HCT116 (cell line): ENCODE measurements around the gene RNF217. TPM values are rescaled to one million over a fixed set of nuclear protein-coding genes. Genes with fewer than 3 reads are reported as not detected.

ENCODE experiments used
- ATAC-seq: fragments of 200-7000 bp; cut with Tn5 transposase; 2 replicates; pipeline ENCODE4 v1.9.1; 2020; ENCODE audit warnings: mild to moderate bottlenecking, moderate library complexity
- BruUV-seq: library from RNA; stranded (reverse); fragments of 400-500 nt; replicated peaks from 2 replicates; lab custom pipeline; 2021; lab: Mats Ljungman, UMichigan
- CTCF ChIA-PET: fragments of 300-600 bp; sonication (Branson Sonifier 250); formaldehyde crosslinking; loops from one replicate; lab custom pipeline; 2021; ENCODE audit warnings: antibody characterized with exemption; lab: Charles Lee
- POLR2A ChIA-PET: fragments of 300-600, 350-600 bp; sonication (Branson Sonifier 250); formaldehyde crosslinking; loops from one replicate; lab custom pipeline; 2021; ENCODE audit warnings: antibody characterized with exemption; lab: Charles Lee
- RAD21 ChIA-PET, 2 experiments: fragments of 300-600 bp; sonication (Branson Sonifier 250); formaldehyde crosslinking; loops; one replicate each; lab custom pipeline; 2023; ENCODE audit warnings: low total read pairs in 2 of 2; ENCODE audit not compliant: uncharacterized antibody in 2 of 2, unreplicated experiment in 2 of 2, low non-redundant PET in 1 of 2; lab: Charles Lee
- DNase-seq: peaks from one replicate; pipeline ENCODE4 v3.0.0-alpha.2; 2010; ENCODE audit warnings: low read depth, low spot score
- H2AFZ ChIP-seq: fragments of 200-600 bp; shearing (Covaris generic), sonication (generic); 2 replicates; pipeline ENCODE4 v1.6.1; 2017; ENCODE audit warnings: low read depth, mixed run types, mixed read lengths, antibody characterized with exemption, low read length; ENCODE audit not compliant: poor library complexity, severe bottlenecking
- H3K27ac ChIP-seq: 2 replicates; pipeline ENCODE4 v1.5.1; 2012; ENCODE audit warnings: low read depth, low read length
- H3K27me3 ChIP-seq: fragments of 200-600 bp; sonication (generic); 2 replicates; pipeline ENCODE4 v1.6.1; 2016; ENCODE audit warnings: mixed run types, low read length, mixed read lengths; ENCODE audit not compliant: insufficient read depth
- H3K36me3 ChIP-seq, 2 experiments: fragments of 200-500 bp in 1 of 2; fragments of 200-600 bp in 1 of 2; sonication (Bioruptor generic) in 1 of 2; sonication (generic) in 1 of 2; 2 replicates each; pipeline versions ENCODE4 v1.5.1 to v1.6.1; 2014 to 2016; ENCODE audit warnings: low read length in 2 of 2, inconsistent platforms in 1 of 2, mixed read lengths in 1 of 2, mixed run types in 1 of 2; ENCODE audit not compliant: insufficient read depth in 2 of 2, control insufficient read depth in 1 of 2
- H3K4me1 ChIP-seq, 2 experiments: fragments of 200-600 bp in 1 of 2; sonication (generic) in 1 of 2; 2 replicates each; pipeline versions ENCODE4 v1.5.1 to v1.6.1; 2012 to 2017; ENCODE audit warnings: low read length in 2 of 2, inconsistent platforms in 1 of 2, mild to moderate bottlenecking in 1 of 2, mixed read lengths in 1 of 2, mixed run types in 1 of 2, moderate library complexity in 1 of 2; ENCODE audit not compliant: insufficient read depth in 2 of 2, control insufficient read depth in 1 of 2
- H3K4me2 ChIP-seq: fragments of 200-600 bp; sonication (generic); 2 replicates; pipeline ENCODE4 v1.6.1; 2017; ENCODE audit warnings: mixed run types, low read length, mixed read lengths
- H3K4me3 ChIP-seq, 2 experiments: fragments of 200-600 bp in 1 of 2; sonication (generic) in 1 of 2; replicated peaks in 1 of 2; 2 replicates each; pipeline ENCODE4 v1.5.1; 2011 to 2016; ENCODE audit warnings: low read length in 2 of 2, control low read depth in 1 of 2, low read depth in 1 of 2, mild to moderate bottlenecking in 1 of 2, mixed read lengths in 1 of 2, mixed run types in 1 of 2
- H3K79me2 ChIP-seq: fragments of 200-600 bp; sonication (generic); 2 replicates; pipeline ENCODE4 v1.6.1; 2017; ENCODE audit warnings: mild to moderate bottlenecking, mixed run types, low read length, moderate library complexity, mixed read lengths; ENCODE audit not compliant: insufficient read depth
- H3K9ac ChIP-seq: fragments of 200-600 bp; sonication (generic); 2 replicates; pipeline ENCODE4 v1.6.1; 2016; ENCODE audit warnings: low read length, mixed read lengths
- H3K9me2 ChIP-seq: fragments of 200-600 bp; sonication (generic), shearing (Covaris generic); 2 replicates; pipeline ENCODE4 v1.6.1; 2017; ENCODE audit warnings: mixed run types, mild to moderate bottlenecking, moderate library complexity; ENCODE audit not compliant: insufficient read depth
- H3K9me3 ChIP-seq, 2 experiments: fragments of 200-500 bp in 1 of 2; fragments of 200-600 bp in 1 of 2; sonication (Bioruptor generic) in 1 of 2; sonication (generic) in 1 of 2; 2 replicates each; pipeline ENCODE4 v1.6.1; 2014 to 2017; ENCODE audit warnings: low read length in 2 of 2, mixed read lengths in 2 of 2, inconsistent platforms in 1 of 2, low read depth in 1 of 2, mild to moderate bottlenecking in 1 of 2, mixed run types in 1 of 2, moderate library complexity in 1 of 2; ENCODE audit not compliant: control insufficient read depth in 1 of 2, insufficient read depth in 1 of 2
- H4K20me1 ChIP-seq: fragments of 200-600 bp; sonication (generic), shearing (Covaris generic); 2 replicates; pipeline ENCODE4 v1.6.1; 2017; ENCODE audit warnings: mixed run types, mild to moderate bottlenecking, moderate library complexity; ENCODE audit not compliant: insufficient read depth
- CEBPB ChIP-seq: IDR thresholded peaks from 2 replicates; pipeline ENCODE4 v1.6.1; 2012; ENCODE audit warnings: low read depth
- EGR1 ChIP-seq: IDR thresholded peaks from 2 replicates; pipeline ENCODE4 v1.6.1; 2012; ENCODE audit warnings: low read depth
- ELF1 ChIP-seq: IDR thresholded peaks from 2 replicates; pipeline ENCODE4 v1.6.1; 2012; ENCODE audit warnings: low read depth, borderline replicate concordance
- EZH2 ChIP-seq: fragments of 200-600 bp; sonication (generic); IDR thresholded peaks from 2 replicates; pipeline ENCODE4 v1.6.1; 2017; ENCODE audit warnings: antibody characterized with exemption, mixed run types
- JUND ChIP-seq: IDR thresholded peaks from 2 replicates; pipeline ENCODE4 v1.6.1; 2012
- POLR2AphosphoS5 ChIP-seq: IDR thresholded peaks from 2 replicates; pipeline ENCODE4 v1.6.1; 2011; ENCODE audit warnings: mild to moderate bottlenecking, low read depth, low read length, moderate library complexity
- SIN3A ChIP-seq: IDR thresholded peaks from 2 replicates; pipeline ENCODE4 v1.6.1; 2012; ENCODE audit warnings: low read depth
- SP1 ChIP-seq: IDR thresholded peaks from 2 replicates; pipeline ENCODE4 v1.6.1; 2012; ENCODE audit warnings: low read depth
- TCF7L2 ChIP-seq: IDR thresholded peaks from 2 replicates; pipeline ENCODE4 v1.7.0; 2011; ENCODE audit warnings: borderline replicate concordance, inconsistent platforms; ENCODE audit not compliant: insufficient read depth, insufficient read length; ENCODE audit errors: extremely low read depth
- YY1 ChIP-seq: IDR thresholded peaks from 2 replicates; pipeline ENCODE4 v1.6.1; 2011; ENCODE audit warnings: low read length, low read depth, moderate library complexity, mild to moderate bottlenecking; ENCODE audit not compliant: insufficient replicate concordance; ENCODE audit errors: extremely low read depth
- intact Hi-C: fragments of 100-400 bp; cut with micrococcal nuclease; formaldehyde crosslinking; loops from 2 replicates; pipeline ENCODE4 v1.10.0; 2022
- total RNA-seq: library from RNA; stranded (reverse); gene quantifications from one replicate; pipeline ENCODE4 v1.2.1, GENCODE V29; 2021; ENCODE audit not compliant: unreplicated experiment

The RNF217 gene
- total RNA-seq, 1 experiment from 2014 or later: 20.4 TPM

- TF ChIP-seq TCF7L2 (no peak), EGR1 (no peak), POLR2AphosphoS5 (no peak), EZH2 (no peak)
These were observed 32.9 kb downstream of the RNF217 start (continued) for GRCh38 chr6:124995131-124995530.

DNA sequence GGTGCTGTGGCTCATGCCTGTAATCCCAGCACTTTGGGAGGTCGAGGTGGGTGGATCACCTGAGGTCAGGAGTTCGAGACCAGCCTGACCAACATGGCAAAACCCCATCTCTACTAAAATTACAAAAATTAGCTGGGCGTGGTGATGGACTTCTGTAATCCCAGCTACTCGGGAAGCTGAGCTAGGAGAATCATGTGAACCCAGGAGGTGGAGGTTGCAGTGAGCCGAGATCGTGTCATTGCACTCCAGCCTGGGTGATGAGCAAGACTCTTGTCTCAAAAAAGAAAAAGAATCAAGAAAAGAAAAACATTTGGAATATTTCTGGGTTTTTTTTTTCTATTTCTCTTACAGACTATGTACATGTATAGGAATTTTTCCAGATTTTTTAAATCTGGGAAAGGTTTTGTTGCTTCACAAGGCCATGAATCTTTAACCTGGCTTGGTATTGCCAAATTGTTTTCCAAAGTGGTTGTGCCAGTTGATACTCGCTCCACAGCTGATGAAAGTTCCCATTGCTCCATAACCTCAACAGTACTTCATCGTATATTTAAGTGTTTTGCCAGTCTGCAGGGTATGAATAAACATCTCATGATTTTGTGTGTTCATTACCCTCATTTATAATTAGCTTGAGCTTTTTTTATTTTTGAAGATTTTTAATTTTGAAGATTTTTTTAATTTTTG is 33.5 kb downstream of the RNF217 start:
- H3K36me3 ChIP-seq: no peaks in the 10 kb centered on the region
- no peaks in the 10 kb centered on the region for H3K9me3 ChIP-seq
- no peak overlapping the region for H3K4me2 ChIP-seq
- H3K9me2 ChIP-seq: no peaks in the 10 kb centered on the region
- no peaks in the 10 kb centered on the region for H4K20me1 ChIP-seq
- no peaks in the 10 kb centered on the region for H3K4me1 ChIP-seq
- H3K4me3 ChIP-seq: no peak overlapping the region
- no peak overlapping the region for H2AFZ ChIP-seq
- TF ChIP-seq SP1: no peak
- no peak for TF ChIP-seq SIN3A
- TF ChIP-seq TCF7L2: no peak
- no peak for TF ChIP-seq ELF1
- TF ChIP-seq CEBPB: no peak
- no peak for TF ChIP-seq JUND
- no peak for TF ChIP-seq YY1
- no peak for TF ChIP-seq POLR2AphosphoS5
- TF ChIP-seq EZH2: no peak
- ChIA-PET CTCF (no interaction called here), RAD21 (no interaction called here), POLR2A (no interaction called here)
- no peak overlapping the region for H3K27ac ChIP-seq
- no peaks in the 10 kb centered on the region for H3K27me3 ChIP-seq
- peaks cover 34% of the 10 kb centered on the region for H3K79me2 ChIP-seq
- H3K9ac ChIP-seq: no peak overlapping the region
- intact Hi-C loops: no loop called here
- no TSS peak for BruUV-seq
- DNase-seq (no peak), ATAC-seq (no peak)
